Caco-2 (cell line): ENCODE measurements around the gene TRPM1. TPM values are rescaled to one million over a fixed set of nuclear protein-coding genes. Genes with fewer than 3 reads are reported as not detected.

Experiments
- BruUV-seq: library from RNA; stranded (reverse); fragments of 400-500 nt; replicated peaks from 2 replicates; lab custom pipeline; 2021; lab: Mats Ljungman, UMichigan
- CTCF ChIA-PET: fragments of 300-600 bp; sonication (Branson Sonifier 250); formaldehyde crosslinking; loops from one replicate; lab custom pipeline; 2022; ENCODE audit warnings: antibody characterized with exemption; lab: Charles Lee
- POLR2A ChIA-PET: fragments of 300-600 bp; sonication (Branson Sonifier 250); formaldehyde crosslinking; loops from one replicate; lab custom pipeline; 2022; ENCODE audit warnings: antibody characterized with exemption; lab: Charles Lee
- DNase-seq, 2 experiments: peaks; one replicate each; pipeline versions ENCODE4 v3.0.0 to v3.0.0-alpha.2; 2020 to 2022
- H3K27me3 ChIP-seq: replicated peaks from 2 replicates; pipeline ENCODE4 v1.6.0; 2011; ENCODE audit warnings: low read length; ENCODE audit not compliant: control insufficient read depth, insufficient read depth
- H3K36me3 ChIP-seq: 2 replicates; pipeline ENCODE4 v1.5.1; 2011; ENCODE audit warnings: low read length; ENCODE audit not compliant: control insufficient read depth, insufficient read depth
- H3K4me1 ChIP-seq: fragments of 250-450 bp; sonication (Bioruptor Pico); 2 replicates; pipeline ENCODE4 v1.5.1; 2020; ENCODE audit warnings: mild to moderate bottlenecking
- H3K4me3 ChIP-seq: 2 replicates; pipeline ENCODE4 v1.5.1; 2011; ENCODE audit warnings: low read depth, mild to moderate bottlenecking, control low read depth, low read length
- H3K9me3 ChIP-seq: fragments of 250-450 bp; sonication (Bioruptor Pico); 2 replicates; pipeline ENCODE4 v1.5.1; 2020; ENCODE audit warnings: mild to moderate bottlenecking, moderate library complexity
- H3K27ac Mint-ChIP-seq: one replicate; pipeline ENCODE4 v1.8.0; 2022; ENCODE audit warnings: mixed read lengths; ENCODE audit not compliant: unreplicated experiment
- H3K27me3 Mint-ChIP-seq: one replicate; pipeline ENCODE4 v1.8.0; 2022; ENCODE audit warnings: mixed read lengths; ENCODE audit not compliant: insufficient read depth, unreplicated experiment
- H3K36me3 Mint-ChIP-seq: one replicate; pipeline ENCODE4 v1.8.0; 2022; ENCODE audit warnings: mild to moderate bottlenecking, mixed read lengths; ENCODE audit not compliant: insufficient read depth, unreplicated experiment
- H3K4me1 Mint-ChIP-seq: one replicate; pipeline ENCODE4 v1.8.0; 2022; ENCODE audit warnings: low read depth, mixed read lengths; ENCODE audit not compliant: unreplicated experiment
- H3K4me3 Mint-ChIP-seq: one replicate; pipeline ENCODE4 v1.8.0; 2022; ENCODE audit warnings: mild to moderate bottlenecking, moderate library complexity, mixed read lengths; ENCODE audit not compliant: unreplicated experiment
- H3K9me3 Mint-ChIP-seq: one replicate; pipeline ENCODE4 v1.8.0; 2022; ENCODE audit warnings: mixed read lengths; ENCODE audit not compliant: unreplicated experiment
- intact Hi-C: fragments of 100-400 bp; cut with micrococcal nuclease; formaldehyde crosslinking; loops from one replicate; pipeline ENCODE4 v1.10.0; 2022; ENCODE audit not compliant: unreplicated experiment
- total RNA-seq: library from RNA; stranded (reverse); gene quantifications from 2 replicates; pipeline ENCODE4 v1.2.3, GENCODE V29; 2022
- TF ChIP-seq, protein P1 (sequence below), 2 experiments: fragments of 200-600 bp in 1 of 2; IDR thresholded peaks; 1 replicate in 1 of 2; 2 replicates in 1 of 2; pipeline versions ENCODE4 v1.5.1 to v1.8.0; 2011 to 2022; ENCODE audit warnings: antibody characterized with exemption in 1 of 2, control low read depth in 1 of 2, inconsistent platforms in 1 of 2, low read depth in 1 of 2, low read length in 1 of 2, mild to moderate bottlenecking in 1 of 2, moderate library complexity in 1 of 2; ENCODE audit not compliant: insufficient read depth in 1 of 2, severe bottlenecking in 1 of 2, unreplicated experiment in 1 of 2

TRPM1 gene
- total RNA-seq, 1 experiment from 2014 or later, result not detected

DNA sequence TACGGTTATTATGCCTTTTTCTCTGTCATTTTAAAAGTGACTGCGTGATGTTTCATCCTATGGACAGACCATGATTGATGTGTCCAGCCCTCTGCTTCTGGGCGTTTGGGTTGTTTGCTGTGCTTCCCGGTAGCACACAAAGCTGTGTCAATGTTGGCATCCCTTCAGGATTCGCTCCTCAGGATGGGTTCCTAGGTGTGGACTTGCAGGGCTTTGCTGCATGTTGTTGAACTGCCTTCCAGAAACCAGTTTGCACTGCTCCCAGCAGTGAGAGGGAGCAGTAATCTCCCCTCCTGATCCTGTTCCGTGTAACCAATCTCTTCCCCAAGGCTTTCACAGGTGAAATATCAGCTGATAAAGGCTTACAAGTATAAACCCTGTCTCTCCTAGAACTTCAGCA lies 787 bp downstream of the TRPM1 start:
- intact Hi-C loops, result no loop called here
- peaks cover 14% of the 10 kb centered on the region for H3K4me1 Mint-ChIP-seq
- H3K4me1 ChIP-seq, result no peaks in the 10 kb centered on the region
- DNase-seq, result no peak
- no peak overlapping the region for H3K4me3 Mint-ChIP-seq
- H3K36me3 ChIP-seq, result no peaks in the 10 kb centered on the region
- H3K9me3 ChIP-seq, result no peaks in the 10 kb centered on the region
- H3K27ac Mint-ChIP-seq, result no peak overlapping the region
- ChIA-PET POLR2A (no interaction called here), CTCF (no interaction called here)
- H3K4me3 ChIP-seq, result no peak overlapping the region
- H3K27me3 Mint-ChIP-seq, result no peaks in the 10 kb centered on the region
- no TSS peak for BruUV-seq
- no peaks in the 10 kb centered on the region for H3K9me3 Mint-ChIP-seq
- TF ChIP-seq, protein P1, sequence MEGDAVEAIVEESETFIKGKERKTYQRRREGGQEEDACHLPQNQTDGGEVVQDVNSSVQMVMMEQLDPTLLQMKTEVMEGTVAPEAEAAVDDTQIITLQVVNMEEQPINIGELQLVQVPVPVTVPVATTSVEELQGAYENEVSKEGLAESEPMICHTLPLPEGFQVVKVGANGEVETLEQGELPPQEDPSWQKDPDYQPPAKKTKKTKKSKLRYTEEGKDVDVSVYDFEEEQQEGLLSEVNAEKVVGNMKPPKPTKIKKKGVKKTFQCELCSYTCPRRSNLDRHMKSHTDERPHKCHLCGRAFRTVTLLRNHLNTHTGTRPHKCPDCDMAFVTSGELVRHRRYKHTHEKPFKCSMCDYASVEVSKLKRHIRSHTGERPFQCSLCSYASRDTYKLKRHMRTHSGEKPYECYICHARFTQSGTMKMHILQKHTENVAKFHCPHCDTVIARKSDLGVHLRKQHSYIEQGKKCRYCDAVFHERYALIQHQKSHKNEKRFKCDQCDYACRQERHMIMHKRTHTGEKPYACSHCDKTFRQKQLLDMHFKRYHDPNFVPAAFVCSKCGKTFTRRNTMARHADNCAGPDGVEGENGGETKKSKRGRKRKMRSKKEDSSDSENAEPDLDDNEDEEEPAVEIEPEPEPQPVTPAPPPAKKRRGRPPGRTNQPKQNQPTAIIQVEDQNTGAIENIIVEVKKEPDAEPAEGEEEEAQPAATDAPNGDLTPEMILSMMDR (IDR thresholded peaks at IDR 0.05; ENCODE audit: insufficient read depth in 1 of 2, low read depth in 1 of 2, low read length in 1 of 2, severe bottlenecking in 1 of 2, unreplicated experiment in 1 of 2), result no peak
- H3K27me3 ChIP-seq, result no peaks in the 10 kb centered on the region
- H3K36me3 Mint-ChIP-seq, result no peaks in the 10 kb centered on the region

- intact Hi-C loops, result no loop called here
- Mint-ChIP-seq H3K4me1 (peaks cover 14% of the 10 kb centered on the region), H3K27me3 (no peaks in the 10 kb centered on the region), H3K36me3 (no peaks in the 10 kb centered on the region), H3K27ac (no peak overlapping the region), H3K4me3 (no peak overlapping the region), H3K9me3 (no peaks in the 10 kb centered on the region)
- ChIA-PET POLR2A (no interaction called here), CTCF (no interaction called here)
- TF ChIP-seq, protein P1 (IDR thresholded peaks at IDR 0.05; ENCODE audit: insufficient read depth in 1 of 2, low read depth in 1 of 2, low read length in 1 of 2, severe bottlenecking in 1 of 2, unreplicated experiment in 1 of 2), result no peak
- no peaks in the 10 kb centered on the region for H3K4me1 ChIP-seq
- no peaks in the 10 kb centered on the region for H3K27me3 ChIP-seq
- no peak for DNase-seq
- no peaks in the 10 kb centered on the region for H3K9me3 ChIP-seq
- no peaks in the 10 kb centered on the region for H3K36me3 ChIP-seq
- H3K4me3 ChIP-seq, result no peak overlapping the region
- BruUV-seq, result no TSS peak
Measured at GRCh38 chr15:31098953-31099740, 2.4 kb downstream of the TRPM1 start.

GRCh38 chr15:31098491-31098917 lies 3.0 kb downstream of the TRPM1 start:
- Mint-ChIP-seq H3K4me3 (no peak overlapping the region), H3K36me3 (no peaks in the 10 kb centered on the region), H3K4me1 (peaks cover 14% of the 10 kb centered on the region), H3K27ac (no peak overlapping the region), H3K9me3 (no peaks in the 10 kb centered on the region), H3K27me3 (no peaks in the 10 kb centered on the region)
- ChIA-PET CTCF (no interaction called here), POLR2A (no interaction called here)
- Histone ChIP-seq H3K4me1 (no peaks in the 10 kb centered on the region), H3K9me3 (0 out of 2 replicates have a peak, but pooled peaks cover 6% of the 10 kb centered on the region), H3K36me3 (no peaks in the 10 kb centered on the region), H3K4me3 (no peak overlapping the region), H3K27me3 (no peaks in the 10 kb centered on the region)
- intact Hi-C loops, result no loop called here
- TF ChIP-seq, protein P1 (IDR thresholded peaks at IDR 0.05; ENCODE audit: insufficient read depth in 1 of 2, low read depth in 1 of 2, low read length in 1 of 2, severe bottlenecking in 1 of 2, unreplicated experiment in 1 of 2), result no peak
- BruUV-seq, result no TSS peak
- no peak for DNase-seq
